Omental fat pad (tissue), 4 donors: Measurements from ENCODE around the gene SYNJ1. TPM values are rescaled to one million over a fixed set of nuclear protein-coding genes. Genes with fewer than 3 reads are reported as not detected.
"Not testable (repeated sequence)": the region's sequence is repeated elsewhere in the genome, so short reads cannot be mapped to it uniquely, and the experiment has no call there.

Source experiments
- ATAC-seq: fragments of 150-250 bp; one replicate; pipeline ENCODE4 v1.9.1; 2016; ENCODE audit warnings: mild to moderate bottlenecking, moderate library complexity; ENCODE audit not compliant: low FRiP score
- DNase-seq: peaks from one replicate; pipeline ENCODE4 v3.0.0-alpha.2; 2019; ENCODE audit warnings: low spot score
- CTCF ChIP-seq, 3 donors: fragments of 450-650 bp; IDR thresholded peaks; one replicate each; pipeline ENCODE4 v1.5.1; 2016 to 2017; ENCODE audit warnings: antibody characterized with exemption in 3 of 3, mild to moderate bottlenecking in 3 of 3, moderate library complexity in 2 of 3
- total RNA-seq, 4 donors: library from RNA; depleted of rRNA; stranded (reverse); fragments of >200 nt; gene quantifications; one replicate each; pipeline ENCODE4 v1.1.0, GENCODE V29; 2016

SYNJ1 gene
- total RNA-seq, 4 donors from 2014 or later: 7.5 to 22.1 (median 9.9) TPM

- no peak for TF ChIP-seq CTCF (IDR thresholded peaks at IDR 0.05)
- ATAC-seq: peak; percentile 98
- peak; percentile 55 for DNase-seq
Measured at GRCh38 chr21:32612075-32612998, 115.5 kb downstream of the SYNJ1 start, which contains the start of gene CFAP298. Gene CFAP298, minus strand, starts transcription at chr21:32612377. Its CDS starts 134 bp downstream, at chr21:32612243.

- ATAC-seq (no peak), DNase-seq (no peak)
- TF ChIP-seq CTCF (IDR thresholded peaks at IDR 0.05): no peak
Measured at GRCh38 chr21:32611471-32611997, 116.3 kb downstream of the SYNJ1 start.

- not testable (repeated sequence) for ATAC-seq, DNase-seq
Measured at GRCh38 chr21:32610940-32611339, 116.9 kb downstream of the SYNJ1 start.

GRCh38 chr21:32608851-32609250 is 119.0 kb downstream of the SYNJ1 start:
- no peak for ATAC-seq

GRCh38 chr21:32605469-32605868 is 122.3 kb downstream of the SYNJ1 start:
- ATAC-seq (no peak), DNase-seq (no peak)
- no peak for TF ChIP-seq CTCF (IDR thresholded peaks at IDR 0.05)

More at GRCh38 chr21:32608851-32609250, 119.0 kb downstream of the SYNJ1 start:
- TF ChIP-seq CTCF (IDR thresholded peaks at IDR 0.05): no peak
- DNase-seq: no peak

- TF ChIP-seq CTCF (IDR thresholded peaks at IDR 0.05): no peak
- no peak for DNase-seq
- ATAC-seq: no peak
Measured at GRCh38 chr21:32604464-32604863, 123.3 kb downstream of the SYNJ1 start.

GRCh38 chr21:32603131-32603530 is 124.7 kb downstream of the SYNJ1 start:
- ATAC-seq: no peak
- no peak for TF ChIP-seq CTCF (IDR thresholded peaks at IDR 0.05)
- no peak for DNase-seq
